Activated naive CD4-positive, alpha-beta T cell treated with anti-CD3 and anti-CD28 coated beads for 36 hours (primary cell): Measurements from ENCODE around the gene SMIM14. TPM values are rescaled to one million over a fixed set of nuclear protein-coding genes. Genes with fewer than 3 reads are reported as not detected.
"Not testable (repeated sequence)": the region's sequence is repeated elsewhere in the genome, so short reads cannot be mapped to it uniquely, and the experiment has no call there.

Source experiments
- CTCF ChIA-PET: fragments of 350-600 bp; sonication (Branson Sonifier 250); formaldehyde crosslinking; loops from one replicate; lab custom pipeline; 2021; ENCODE audit warnings: antibody characterized with exemption; lab: Charles Lee
- DNase-seq: peaks from one replicate; pipeline ENCODE4 v3.0.0-alpha.2; 2020
- H3K27ac Mint-ChIP-seq: one replicate; pipeline ENCODE4 v1.8.0; 2021; ENCODE audit warnings: mild to moderate bottlenecking, mixed read lengths
- H3K27me3 Mint-ChIP-seq: one replicate; pipeline ENCODE4 v1.8.0; 2021; ENCODE audit warnings: low read depth, mixed read lengths
- H3K36me3 Mint-ChIP-seq: one replicate; pipeline ENCODE4 v1.8.0; 2021; ENCODE audit warnings: low read depth, mixed read lengths
- H3K4me1 Mint-ChIP-seq: one replicate; pipeline ENCODE4 v1.8.0; 2021; ENCODE audit warnings: low read depth, mixed read lengths
- H3K4me3 Mint-ChIP-seq: one replicate; pipeline ENCODE4 v1.8.0; 2021; ENCODE audit warnings: mild to moderate bottlenecking, moderate library complexity, mixed read lengths
- H3K9me3 Mint-ChIP-seq: one replicate; pipeline ENCODE4 v1.8.0; 2021; ENCODE audit warnings: mixed read lengths
- intact Hi-C: fragments of 100-400 bp; cut with micrococcal nuclease; formaldehyde crosslinking; loops from one replicate; pipeline ENCODE4 v1.15.1; 2023
- total RNA-seq, 2 experiments: library from RNA; stranded (reverse); gene quantifications; one replicate each; pipeline ENCODE4 v1.2.3, GENCODE V29; 2021

The SMIM14 gene
- total RNA-seq, 2 experiments from 2014 or later: 2.7 to 3.9 TPM

DNA sequence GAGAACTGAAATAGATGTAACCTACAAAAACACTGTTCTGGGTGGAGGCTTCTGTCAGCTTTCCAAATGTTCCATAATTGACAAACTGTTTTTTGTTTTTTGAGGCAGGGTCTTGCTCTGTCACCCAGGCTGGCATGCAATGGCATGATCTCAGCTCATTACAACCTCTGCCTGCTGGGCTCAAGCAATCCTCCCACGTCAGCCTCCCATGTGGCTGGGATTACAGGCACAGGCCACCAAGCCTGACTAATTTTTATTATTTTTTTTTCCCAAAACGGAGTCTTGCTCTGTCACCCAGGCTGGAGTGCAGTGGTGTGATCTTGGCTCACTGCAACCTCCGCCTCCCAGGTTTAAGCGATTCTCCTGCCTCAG is 136.0 kb downstream of the SMIM14 start:
- DNase-seq, H3K4me3 Mint-ChIP-seq, H3K27ac Mint-ChIP-seq, CTCF ChIA-PET, H3K9me3 Mint-ChIP-seq, intact Hi-C loops, H3K27me3 Mint-ChIP-seq, H3K4me1 Mint-ChIP-seq: not testable (repeated sequence)
- peaks cover 16% of the 10 kb centered on the region for H3K36me3 Mint-ChIP-seq

DNA sequence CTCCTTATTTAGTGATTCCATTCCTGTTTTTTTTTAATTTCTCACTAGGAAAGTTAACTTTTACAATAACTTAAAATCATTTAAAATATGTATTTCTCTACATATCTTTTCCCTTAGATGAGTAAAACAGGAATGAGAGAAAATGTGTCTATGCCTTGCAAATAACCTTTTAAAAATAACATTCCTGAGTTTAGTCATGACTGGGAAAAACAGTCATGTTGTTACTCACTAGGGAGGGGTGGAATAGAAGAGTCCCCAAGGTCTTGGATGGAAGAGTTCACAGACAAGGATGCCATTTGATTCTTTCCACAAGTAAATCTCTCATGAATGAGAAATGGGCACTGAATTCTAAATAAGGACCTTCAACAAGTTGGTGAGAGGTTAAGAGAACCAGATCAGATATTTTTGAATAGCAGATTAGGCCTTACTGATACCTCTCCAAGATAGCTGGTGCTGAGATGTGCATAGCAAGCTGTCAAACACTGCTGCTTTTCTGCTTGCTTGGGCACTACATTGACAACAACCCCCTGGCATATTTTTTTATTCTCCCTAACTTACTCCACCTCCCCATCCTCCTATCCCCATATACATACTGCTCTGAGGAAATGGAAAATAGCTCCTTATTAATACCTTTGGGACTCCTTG is 136.5 kb downstream of the SMIM14 start:
- no peaks in the 10 kb centered on the region for H3K4me1 Mint-ChIP-seq
- peaks cover 16% of the 10 kb centered on the region for H3K36me3 Mint-ChIP-seq
- H3K4me3 Mint-ChIP-seq: no peak overlapping the region
- no peak overlapping the region for H3K27ac Mint-ChIP-seq
- intact Hi-C loops: no loop called here
- CTCF ChIA-PET: interaction anchor here (0.6 kb wide), 1 partner anchor 200 kb away, joined by 7 read pairs; no protein-coding TSS in a partner anchor
- H3K27me3 Mint-ChIP-seq: no peaks in the 10 kb centered on the region
- no peak for DNase-seq
- no peaks in the 10 kb centered on the region for H3K9me3 Mint-ChIP-seq

DNA sequence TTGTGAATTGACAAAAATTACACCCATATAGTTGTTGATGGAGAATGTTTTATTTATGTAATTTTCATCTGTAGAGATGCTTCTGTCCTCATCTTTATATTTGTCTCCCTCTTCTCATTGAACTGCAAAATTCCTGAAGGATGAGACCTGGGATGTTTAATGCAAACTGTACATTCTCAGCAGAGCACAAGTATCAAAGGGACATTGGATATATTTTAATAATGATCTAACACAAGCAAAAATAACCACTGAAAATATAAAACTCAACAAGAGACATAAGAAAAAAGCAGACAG is 140.0 kb downstream of the SMIM14 start:
- Mint-ChIP-seq H3K4me1 (no peaks in the 10 kb centered on the region), H3K27ac (no peak overlapping the region), H3K4me3 (no peak overlapping the region), H3K36me3 (peaks cover 10% of the 10 kb centered on the region), H3K27me3 (no peaks in the 10 kb centered on the region), H3K9me3 (no peaks in the 10 kb centered on the region)
- CTCF ChIA-PET: no interaction called here
- intact Hi-C loops: no loop called here
- no peak for DNase-seq

DNA sequence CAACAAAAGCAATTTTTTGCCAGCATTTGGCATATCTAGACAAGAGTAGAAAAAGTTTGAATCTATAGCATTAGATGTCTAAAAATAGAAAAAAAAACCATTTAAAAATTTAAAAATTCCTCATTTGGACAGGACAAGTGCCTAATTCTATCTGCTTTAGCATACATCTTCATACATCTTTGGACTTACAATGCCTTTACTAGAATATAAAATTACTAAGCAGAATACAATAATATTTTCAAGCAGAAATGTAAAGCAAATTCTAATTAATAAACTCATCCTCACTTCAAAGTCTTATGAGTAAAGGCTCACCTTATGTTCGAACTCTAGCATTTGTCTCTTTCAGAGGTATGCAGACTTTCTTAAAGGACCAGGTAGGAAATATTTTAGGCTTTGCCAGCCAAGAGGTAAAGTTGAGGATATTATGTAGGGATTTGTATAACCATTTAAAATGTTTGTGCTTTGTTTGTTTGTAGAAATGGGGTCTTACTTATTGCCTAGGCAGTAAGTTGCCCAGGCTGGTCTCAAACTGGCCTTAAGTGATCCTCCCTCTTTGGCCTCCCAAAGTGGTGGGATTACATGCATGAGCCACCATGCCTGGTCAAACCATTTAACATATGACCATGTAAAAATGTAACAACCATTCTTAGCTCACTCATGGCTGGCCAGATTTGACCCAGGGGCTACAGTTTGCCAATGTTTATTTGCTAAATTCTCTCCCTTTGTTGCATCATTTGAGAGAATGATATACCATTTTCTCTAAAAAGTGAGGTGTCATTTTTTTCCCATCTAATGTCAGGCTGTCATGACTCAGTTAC is 140.5 kb downstream of the SMIM14 start:
- Mint-ChIP-seq H3K4me3 (no peak overlapping the region), H3K4me1 (no peaks in the 10 kb centered on the region), H3K27me3 (no peaks in the 10 kb centered on the region), H3K36me3 (peaks cover 7% of the 10 kb centered on the region), H3K27ac (no peak overlapping the region), H3K9me3 (no peaks in the 10 kb centered on the region)
- intact Hi-C loops: no loop called here
- DNase-seq: no peak
- CTCF ChIA-PET: no interaction called here

Other genes with a start within 250 kb of the SMIM14 start
- gene KLB, start 231.9 kb downstream of the SMIM14 start, total RNA-seq: not detected
- 1,000 to 10,000 TPM; 2,383 to 2,428 TPM for gene RPL9, start 179.9 kb downstream of the SMIM14 start, total RNA-seq
- 10 to 100 TPM; 30.9 to 31.7 TPM for gene LIAS, start 179.8 kb downstream of the SMIM14 start, total RNA-seq
- 10 to 100 TPM; 11.7 to 14.6 TPM for gene UGDH, start 111.4 kb downstream of the SMIM14 start, total RNA-seq
- 10 to 100 TPM; 60.6 to 69.5 TPM for gene UBE2K, start 59.3 kb upstream of the SMIM14 start, total RNA-seq